H1 (cell line): ENCODE data around the gene C2orf81. TPM values are rescaled to one million over a fixed set of nuclear protein-coding genes. Genes with fewer than 3 reads are reported as not detected.

Source experiments
- BRCA1 ChIP-seq: IDR thresholded peaks from 2 replicates; pipeline ENCODE4 v1.6.1; 2012; ENCODE audit warnings: low read depth, low read length, improper control_type of control experiment
- CREB1 ChIP-seq: IDR thresholded peaks from 2 replicates; pipeline ENCODE4 v1.6.1; 2012; ENCODE audit warnings: inconsistent platforms
- NRF1 ChIP-seq: IDR thresholded peaks from 2 replicates; pipeline ENCODE4 v1.6.1; 2011; ENCODE audit warnings: mild to moderate bottlenecking, low read depth, low read length, improper control_type of control experiment
- PHF8 ChIP-seq: fragments of 200-600 bp; sonication (generic); conservative IDR thresholded peaks from 2 replicates; pipeline ENCODE4 v1.7.1; 2012; ENCODE audit warnings: low read depth, mild to moderate bottlenecking, inconsistent platforms, low read length, moderate library complexity
- ZNF274 ChIP-seq: IDR thresholded peaks from 2 replicates; pipeline ENCODE4 v1.7.0; 2012; ENCODE audit warnings: low read length, borderline replicate concordance; ENCODE audit errors: extremely low read depth
- polyA plus RNA-seq, 7 experiments: library from polyadenylated mRNA; depleted of rRNA in 3 of 7; stranded (reverse) in 5 of 7; unstranded in 2 of 7; fragments of >200 nt in 5 of 7; fragments of 200-250 nt in 2 of 7; gene quantifications; 1 replicate in 5 of 7; 2 replicates in 1 of 7; 4 replicates in 1 of 7; pipeline versions ENCODE4 v1.2.1 to v1.2.3, GENCODE V29; 2011 to 2013; ENCODE audit warnings: missing spikeins in 2 of 7, mixed read lengths in 2 of 7
- total RNA-seq: library from RNA; stranded (reverse); fragmentation: NEBNext Ultra II Directional; extraction: Animal tissue kit (Norgen Biotek cat#: 25700); gene quantifications from 2 replicates; pipeline ENCODE4 v1.2.1, GENCODE V29; 2021

C2orf81 gene
- total and polyA plus RNA-seq, 2 of the 8 experiments (the other 6 are each of a cell fraction or from before 2014, with no cell fraction given), result 1.6 to 3.3 TPM

- TF ChIP-seq NRF1, result no peak
- TF ChIP-seq ZNF274, result no peak
- TF ChIP-seq BRCA1, result no peak
- no peak for TF ChIP-seq PHF8
- no peak for TF ChIP-seq CREB1
Observed at GRCh38 chr2:74458938-74459363, 37.5 kb upstream of the C2orf81 start (continued).
